HL-60/S4 treated with retinoic acid at 250 ng/mL for 4 days and 3 days (cell line): ENCODE measurements around the gene DNAH1.

Experiments
- in situ Hi-C: fragments of 300-500 bp; cut with MboI; formaldehyde crosslinking; loops from 2 replicates; pipeline ENCODE4 v1.7.0; 2022; ENCODE audit warnings: low sequenced_read_pairs

Gene DNAH1

GRCh38 chr3:52429779-52430415 lies 113.8 kb downstream of the DNAH1 start:
- in situ Hi-C loops: no loop called here

- in situ Hi-C loops: no loop called here
Measured at GRCh38 chr3:52430416-52430810, 114.3 kb downstream of the DNAH1 start.

- in situ Hi-C loops: no loop called here
Measured at GRCh38 chr3:52431459-52432223, 115.5 kb downstream of the DNAH1 start.

GRCh38 chr3:52432225-52432624 lies 116.1 kb downstream of the DNAH1 start:
- in situ Hi-C loops: no loop called here

- in situ Hi-C loops: no loop called here
Measured at GRCh38 chr3:52432691-52433141, 116.6 kb downstream of the DNAH1 start.

GRCh38 chr3:52433328-52433995 lies 117.3 kb downstream of the DNAH1 start:
- in situ Hi-C loops: no loop called here

GRCh38 chr3:52433996-52434479 lies 117.9 kb downstream of the DNAH1 start:
- in situ Hi-C loops: no loop called here

GRCh38 chr3:52434491-52435115 lies 118.5 kb downstream of the DNAH1 start:
- in situ Hi-C loops: no loop called here

- in situ Hi-C loops: no loop called here
Measured at GRCh38 chr3:52435246-52436101, 119.4 kb downstream of the DNAH1 start.

GRCh38 chr3:52436500-52437149 lies 120.5 kb downstream of the DNAH1 start:
- in situ Hi-C loops: no loop called here

GRCh38 chr3:52437326-52438103 lies 121.4 kb downstream of the DNAH1 start:
- in situ Hi-C loops: no loop called here

GRCh38 chr3:52438104-52438376 lies 121.9 kb downstream of the DNAH1 start:
- in situ Hi-C loops: no loop called here

- in situ Hi-C loops: no loop called here
Measured at GRCh38 chr3:52438579-52439425, 122.7 kb downstream of the DNAH1 start.

- in situ Hi-C loops: no loop called here
Measured at GRCh38 chr3:52439426-52440248, 123.5 kb downstream of the DNAH1 start.

GRCh38 chr3:52440249-52440551 lies 124.1 kb downstream of the DNAH1 start:
- in situ Hi-C loops: no loop called here

- in situ Hi-C loops: no loop called here
Measured at GRCh38 chr3:52440671-52441070, 124.6 kb downstream of the DNAH1 start.

GRCh38 chr3:52441091-52441771 lies 125.1 kb downstream of the DNAH1 start:
- in situ Hi-C loops: no loop called here
